RWPE2 (cell line): ENCODE data around the gene FGF1.
"Not testable (repeated sequence)": the region's sequence is repeated elsewhere in the genome, so short reads cannot be mapped to it uniquely, and the experiment has no call there.

Experiments used
- ATAC-seq: fragments of 200-7000 bp; cut with Tn5 transposase; 3 replicates; pipeline ENCODE4 v1.9.1; 2021; ENCODE audit warnings: low read depth
- DNase-seq: peaks from one replicate; pipeline ENCODE4 v3.0.0-alpha.2; 2020; ENCODE audit warnings: low spot score
- H3K27ac ChIP-seq: fragments of 450-650 bp; 2 replicates; pipeline ENCODE4 v1.5.1; 2017; ENCODE audit warnings: mild to moderate bottlenecking; ENCODE audit not compliant: poor library complexity, severe bottlenecking
- H3K27me3 ChIP-seq: fragments of 250-450 bp; sonication (Bioruptor Pico); 2 replicates; pipeline ENCODE4 v1.5.1; 2021; ENCODE audit warnings: mild to moderate bottlenecking, moderate library complexity; ENCODE audit not compliant: insufficient read depth, poor library complexity, severe bottlenecking
- H3K36me3 ChIP-seq: fragments of 250-450 bp; sonication (Bioruptor Pico); 2 replicates; pipeline ENCODE4 v1.5.1; 2020; ENCODE audit warnings: low read depth, mild to moderate bottlenecking, moderate library complexity
- H3K4me1 ChIP-seq: fragments of 250-450 bp; sonication (Bioruptor Pico); 2 replicates; pipeline ENCODE4 v1.5.1; 2021; ENCODE audit warnings: mild to moderate bottlenecking, moderate library complexity; ENCODE audit not compliant: insufficient read depth, poor library complexity, severe bottlenecking
- H3K4me3 ChIP-seq: fragments of 250-450 bp; sonication (Bioruptor Pico); 2 replicates; pipeline ENCODE4 v1.5.1; 2021; ENCODE audit warnings: mild to moderate bottlenecking, moderate library complexity; ENCODE audit not compliant: severe bottlenecking
- H3K9me3 ChIP-seq: fragments of 250-450 bp; sonication (Bioruptor Pico); 2 replicates; pipeline ENCODE4 v1.5.1; 2021; ENCODE audit warnings: mild to moderate bottlenecking, moderate library complexity; ENCODE audit not compliant: severe bottlenecking
- TF ChIP-seq, protein P1 (sequence below): fragments of 450-650 bp; IDR thresholded peaks from one replicate; pipeline ENCODE4 v1.5.1; 2017; ENCODE audit warnings: mild to moderate bottlenecking, moderate library complexity; ENCODE audit not compliant: poor library complexity, severe bottlenecking

The FGF1 gene

DNA sequence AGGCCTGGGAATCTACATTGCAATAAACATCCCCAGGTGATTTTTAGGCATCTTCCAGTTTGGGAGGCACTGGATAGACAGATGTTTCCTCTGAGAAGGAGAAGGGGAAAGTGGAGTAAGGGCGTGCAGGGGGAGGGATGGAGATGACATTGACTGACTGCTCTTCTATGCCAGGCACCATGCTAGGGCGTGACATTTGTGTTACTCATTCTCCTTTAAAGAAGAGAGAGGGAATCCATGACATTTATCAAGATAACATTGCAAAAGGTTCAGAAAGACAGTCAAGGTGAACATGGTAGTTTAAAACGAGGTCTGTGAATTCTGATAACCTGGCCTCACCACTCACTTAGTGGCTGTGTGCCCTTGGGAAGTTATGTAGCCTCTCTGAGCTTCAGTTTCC, 35.8 kb downstream of the FGF1 start:
- Histone ChIP-seq H3K27me3 (no peaks in the 10 kb centered on the region), H3K27ac (no peak overlapping the region), H3K4me1 (peaks cover 6% of the 10 kb centered on the region), H3K4me3 (no peak overlapping the region), H3K36me3 (no peaks in the 10 kb centered on the region), H3K9me3 (no peaks in the 10 kb centered on the region)
- TF ChIP-seq, protein P1, sequence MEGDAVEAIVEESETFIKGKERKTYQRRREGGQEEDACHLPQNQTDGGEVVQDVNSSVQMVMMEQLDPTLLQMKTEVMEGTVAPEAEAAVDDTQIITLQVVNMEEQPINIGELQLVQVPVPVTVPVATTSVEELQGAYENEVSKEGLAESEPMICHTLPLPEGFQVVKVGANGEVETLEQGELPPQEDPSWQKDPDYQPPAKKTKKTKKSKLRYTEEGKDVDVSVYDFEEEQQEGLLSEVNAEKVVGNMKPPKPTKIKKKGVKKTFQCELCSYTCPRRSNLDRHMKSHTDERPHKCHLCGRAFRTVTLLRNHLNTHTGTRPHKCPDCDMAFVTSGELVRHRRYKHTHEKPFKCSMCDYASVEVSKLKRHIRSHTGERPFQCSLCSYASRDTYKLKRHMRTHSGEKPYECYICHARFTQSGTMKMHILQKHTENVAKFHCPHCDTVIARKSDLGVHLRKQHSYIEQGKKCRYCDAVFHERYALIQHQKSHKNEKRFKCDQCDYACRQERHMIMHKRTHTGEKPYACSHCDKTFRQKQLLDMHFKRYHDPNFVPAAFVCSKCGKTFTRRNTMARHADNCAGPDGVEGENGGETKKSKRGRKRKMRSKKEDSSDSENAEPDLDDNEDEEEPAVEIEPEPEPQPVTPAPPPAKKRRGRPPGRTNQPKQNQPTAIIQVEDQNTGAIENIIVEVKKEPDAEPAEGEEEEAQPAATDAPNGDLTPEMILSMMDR, result no peak
- peak; percentile 29 for DNase-seq
- no peak for ATAC-seq

DNA sequence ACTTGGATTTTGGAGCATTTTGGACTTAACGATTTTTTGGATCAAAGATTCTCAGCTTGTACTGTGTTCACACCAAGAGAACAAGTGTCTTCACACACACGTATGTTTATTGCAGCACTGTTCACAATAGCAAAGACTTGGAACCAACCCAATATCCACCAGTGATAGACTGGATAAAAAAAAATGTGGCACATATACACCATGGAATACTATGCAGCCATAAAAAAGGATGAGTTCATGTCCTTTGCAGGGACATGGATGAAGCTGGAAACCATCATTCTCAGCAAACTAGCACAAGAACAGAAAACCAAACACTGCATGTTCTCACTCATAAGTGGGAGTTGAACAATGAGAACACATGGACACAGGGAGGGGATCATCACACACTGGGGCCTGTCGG, 37.8 kb downstream of the FGF1 start:
- H3K36me3 ChIP-seq, H3K27me3 ChIP-seq, H3K27ac ChIP-seq, H3K9me3 ChIP-seq, DNase-seq, H3K4me3 ChIP-seq, ATAC-seq: not testable (repeated sequence)
- H3K4me1 ChIP-seq, result peaks cover 20% of the 10 kb centered on the region

DNA sequence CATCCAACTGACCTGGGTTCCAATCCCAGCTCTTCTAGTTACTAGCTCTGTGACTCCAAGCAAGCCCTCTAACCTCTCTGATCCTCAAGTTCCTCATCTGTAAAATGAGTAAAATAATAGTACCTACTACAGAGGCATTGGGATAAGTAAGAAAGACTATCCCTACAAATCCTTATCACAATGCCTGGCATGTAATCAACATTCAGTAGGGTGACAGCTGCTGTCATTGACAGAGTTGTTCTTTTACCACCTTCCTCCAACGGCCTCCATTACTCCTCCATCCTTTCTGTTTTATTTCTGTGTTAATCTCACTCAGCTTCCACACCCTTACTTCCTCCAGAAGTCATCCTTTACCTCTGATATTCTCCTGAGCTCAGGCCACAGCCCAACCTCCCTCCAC, 40.4 kb downstream of the FGF1 start:
- Histone ChIP-seq H3K9me3 (no peaks in the 10 kb centered on the region), H3K27ac (peak overlapping the region; percentile 94), H3K4me3 (no peak overlapping the region), H3K36me3 (no peaks in the 10 kb centered on the region), H3K4me1 (peaks cover 20% of the 10 kb centered on the region), H3K27me3 (no peaks in the 10 kb centered on the region)
- TF ChIP-seq, protein P1, result no peak
- ATAC-seq (no peak), DNase-seq (no peak)

DNA sequence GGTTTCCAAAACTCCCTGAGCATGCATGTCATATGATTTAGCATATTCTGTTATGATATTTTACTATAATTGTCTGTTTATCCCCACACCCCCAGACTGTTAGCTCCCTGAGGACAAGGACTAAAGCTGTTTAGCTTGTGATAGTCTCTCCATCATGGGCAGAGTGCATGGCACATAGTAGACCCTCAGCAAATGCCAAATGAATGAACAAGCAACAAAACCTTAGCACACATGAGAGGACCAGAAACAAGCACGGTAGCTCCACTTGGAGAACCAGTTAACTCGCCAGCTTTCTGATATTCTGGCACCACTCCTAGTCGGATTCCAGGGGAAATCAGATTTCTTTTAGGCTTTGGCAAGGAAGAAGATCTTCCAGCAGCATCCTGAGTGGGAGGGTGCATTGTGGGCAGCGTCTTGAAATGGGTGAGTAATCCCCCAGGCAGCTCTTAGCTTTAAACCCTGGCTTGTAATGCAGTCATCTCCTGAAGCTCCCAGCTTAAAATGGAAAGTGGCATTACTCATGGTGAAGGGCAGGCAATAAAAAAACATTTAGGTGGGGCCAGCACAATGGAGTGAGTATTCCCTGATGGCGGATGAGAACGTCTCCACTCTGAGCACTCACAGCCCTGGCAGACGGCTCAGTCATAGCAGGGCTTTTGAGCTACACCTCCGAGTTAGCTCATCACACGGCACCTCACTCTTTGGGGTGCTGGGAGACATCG, 41.1 kb downstream of the FGF1 start:
- DNase-seq (peak; percentile 97), ATAC-seq (peak; percentile 94)
- Histone ChIP-seq H3K9me3 (no peaks in the 10 kb centered on the region), H3K27ac (peak overlapping the region; percentile 94), H3K36me3 (no peaks in the 10 kb centered on the region), H3K27me3 (no peaks in the 10 kb centered on the region), H3K4me3 (no peak overlapping the region), H3K4me1 (peaks cover 20% of the 10 kb centered on the region)
- TF ChIP-seq, protein P1, result no peak

DNA sequence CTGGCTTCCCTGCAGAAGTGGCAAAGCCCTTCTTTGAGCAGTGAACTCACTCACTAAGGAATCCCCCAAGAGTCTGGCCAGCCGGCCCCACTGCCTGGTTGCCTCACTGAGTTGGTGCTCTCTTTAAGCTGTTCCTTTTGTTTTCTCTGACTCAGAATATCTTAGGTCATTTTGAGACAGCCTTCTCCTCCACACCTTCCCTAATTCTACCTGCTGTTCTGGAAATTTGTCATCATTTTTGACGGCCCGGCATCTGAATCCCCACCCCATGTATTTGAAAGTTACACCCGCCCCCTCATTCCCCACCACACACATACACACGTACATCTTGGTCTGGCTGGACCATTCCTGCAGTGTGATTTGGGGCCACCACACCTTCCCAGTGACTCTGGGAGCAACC, 41.8 kb downstream of the FGF1 start:
- DNase-seq, result no peak
- no peaks in the 10 kb centered on the region for H3K36me3 ChIP-seq
- no peak overlapping the region for H3K4me3 ChIP-seq
- TF ChIP-seq, protein P1, result no peak
- peaks cover 20% of the 10 kb centered on the region for H3K4me1 ChIP-seq
- no peaks in the 10 kb centered on the region for H3K9me3 ChIP-seq
- ATAC-seq, result peak; percentile 43
- no peaks in the 10 kb centered on the region for H3K27me3 ChIP-seq
- peak overlapping the region; percentile 94 for H3K27ac ChIP-seq
